Mesothelial cell of epicardium (in vitro differentiated cells): ENCODE data around the gene TMEM53. TPM values are rescaled to one million over a fixed set of nuclear protein-coding genes. Genes with fewer than 3 reads are reported as not detected.

Source experiments
- DNase-seq, 2 experiments: peaks; one replicate each; pipeline ENCODE4 v3.0.0; 2021; ENCODE audit warnings: low spot score in 2 of 2; ENCODE audit not compliant: unreplicated experiment in 2 of 2
- H3K27ac Mint-ChIP-seq: 2 replicates; pipeline ENCODE4 v1.8.0; 2021; ENCODE audit warnings: mixed read lengths
- H3K27me3 Mint-ChIP-seq: 2 replicates; pipeline ENCODE4 v1.8.0; 2021; ENCODE audit warnings: low read depth, mixed read lengths
- H3K36me3 Mint-ChIP-seq: 2 replicates; pipeline ENCODE4 v1.8.0; 2021; ENCODE audit warnings: mixed read lengths
- H3K4me1 Mint-ChIP-seq: 2 replicates; pipeline ENCODE4 v1.8.0; 2021; ENCODE audit warnings: mixed read lengths
- H3K4me3 Mint-ChIP-seq: 2 replicates; pipeline ENCODE4 v1.8.0; 2021; ENCODE audit warnings: mild to moderate bottlenecking, moderate library complexity, mixed read lengths
- H3K9me3 Mint-ChIP-seq: 2 replicates; pipeline ENCODE4 v1.8.0; 2021; ENCODE audit warnings: mixed read lengths
- total RNA-seq: library from RNA; stranded (reverse); gene quantifications from 3 replicates; pipeline ENCODE4 v1.2.1, GENCODE V29; 2021
- TF ChIP-seq, protein P1 (sequence below): fragments of 200-600 bp; sonication (generic); IDR thresholded peaks from one replicate; pipeline ENCODE4 v1.5.0; 2021; ENCODE audit warnings: antibody characterized with exemption; ENCODE audit not compliant: unreplicated experiment

TMEM53 gene
- total RNA-seq, 1 donor from 2014 or later: 8.9 TPM

- Mint-ChIP-seq H3K4me1 (peaks cover 24% of the 10 kb centered on the region), H3K27ac (no peak overlapping the region), H3K4me3 (no peak overlapping the region), H3K9me3 (no peaks in the 10 kb centered on the region), H3K36me3 (peaks cover 14% of the 10 kb centered on the region), H3K27me3 (no peaks in the 10 kb centered on the region)
- DNase-seq: no peak
- TF ChIP-seq, protein P1, sequence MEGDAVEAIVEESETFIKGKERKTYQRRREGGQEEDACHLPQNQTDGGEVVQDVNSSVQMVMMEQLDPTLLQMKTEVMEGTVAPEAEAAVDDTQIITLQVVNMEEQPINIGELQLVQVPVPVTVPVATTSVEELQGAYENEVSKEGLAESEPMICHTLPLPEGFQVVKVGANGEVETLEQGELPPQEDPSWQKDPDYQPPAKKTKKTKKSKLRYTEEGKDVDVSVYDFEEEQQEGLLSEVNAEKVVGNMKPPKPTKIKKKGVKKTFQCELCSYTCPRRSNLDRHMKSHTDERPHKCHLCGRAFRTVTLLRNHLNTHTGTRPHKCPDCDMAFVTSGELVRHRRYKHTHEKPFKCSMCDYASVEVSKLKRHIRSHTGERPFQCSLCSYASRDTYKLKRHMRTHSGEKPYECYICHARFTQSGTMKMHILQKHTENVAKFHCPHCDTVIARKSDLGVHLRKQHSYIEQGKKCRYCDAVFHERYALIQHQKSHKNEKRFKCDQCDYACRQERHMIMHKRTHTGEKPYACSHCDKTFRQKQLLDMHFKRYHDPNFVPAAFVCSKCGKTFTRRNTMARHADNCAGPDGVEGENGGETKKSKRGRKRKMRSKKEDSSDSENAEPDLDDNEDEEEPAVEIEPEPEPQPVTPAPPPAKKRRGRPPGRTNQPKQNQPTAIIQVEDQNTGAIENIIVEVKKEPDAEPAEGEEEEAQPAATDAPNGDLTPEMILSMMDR: peak; percentile 69
Measured at GRCh38 chr1:44677201-44677766, 3.0 kb upstream of the TMEM53 start.

GRCh38 chr1:44676484-44677200, 2.4 kb upstream of the TMEM53 start:
- DNase-seq: no peak
- Mint-ChIP-seq H3K27me3 (no peaks in the 10 kb centered on the region), H3K4me1 (peaks cover 27% of the 10 kb centered on the region), H3K36me3 (peaks cover 10% of the 10 kb centered on the region), H3K9me3 (no peaks in the 10 kb centered on the region), H3K4me3 (no peak overlapping the region), H3K27ac (no peak overlapping the region)
- TF ChIP-seq, protein P1: no peak

DNA sequence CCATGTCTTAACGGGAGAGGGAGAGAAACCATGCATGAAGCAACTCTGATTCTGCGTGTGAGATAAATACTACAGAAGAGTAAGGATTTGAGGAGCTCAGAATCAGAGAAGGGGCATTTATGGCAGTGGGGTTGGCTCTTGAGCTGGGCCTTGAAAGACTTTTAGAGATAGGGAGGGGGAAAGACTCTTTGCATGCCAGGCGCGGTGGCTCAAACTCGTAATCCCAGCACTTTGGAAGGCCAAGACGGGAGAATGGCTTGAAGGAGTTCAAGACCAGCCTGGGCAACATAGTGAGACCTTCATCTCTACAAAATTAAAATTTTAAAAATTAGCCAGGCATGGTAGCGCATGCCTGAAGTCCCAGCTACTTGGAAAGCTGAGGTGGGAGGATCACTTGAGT, 905 bp upstream of the TMEM53 start:
- DNase-seq: no peak
- H3K27ac Mint-ChIP-seq: peak overlapping the region; percentile 93
- TF ChIP-seq, protein P1: no peak
- no peaks in the 10 kb centered on the region for H3K9me3 Mint-ChIP-seq
- H3K36me3 Mint-ChIP-seq: peaks cover 8% of the 10 kb centered on the region
- peak overlapping the region; percentile 86 for H3K4me3 Mint-ChIP-seq
- H3K27me3 Mint-ChIP-seq: no peaks in the 10 kb centered on the region
- H3K4me1 Mint-ChIP-seq: peaks cover 27% of the 10 kb centered on the region

DNA sequence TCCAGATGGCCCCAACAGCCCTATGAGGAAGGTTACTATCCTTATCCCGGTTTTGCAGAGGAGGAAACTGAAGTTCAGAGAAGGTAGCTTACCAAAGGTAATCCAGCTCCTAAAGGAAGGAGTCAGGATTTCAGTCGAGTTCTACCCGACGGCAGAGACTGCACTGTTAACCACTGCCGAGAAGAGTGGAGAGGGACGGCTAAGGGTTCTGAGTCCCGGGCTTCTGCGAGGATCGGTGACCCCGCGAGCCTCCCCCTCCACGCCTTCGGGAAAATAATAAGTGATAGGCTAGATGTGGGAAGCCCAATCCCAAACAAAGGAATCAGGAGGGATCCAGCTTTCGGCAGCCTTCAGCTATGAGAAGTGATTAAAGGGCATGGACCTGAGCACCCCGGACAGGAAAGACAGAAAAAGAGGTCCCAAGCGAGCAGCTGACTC, 587 bp downstream of the TMEM53 start:
- H3K27me3 Mint-ChIP-seq: no peaks in the 10 kb centered on the region
- TF ChIP-seq, protein P1: no peak
- peaks cover 27% of the 10 kb centered on the region for H3K4me1 Mint-ChIP-seq

DNA sequence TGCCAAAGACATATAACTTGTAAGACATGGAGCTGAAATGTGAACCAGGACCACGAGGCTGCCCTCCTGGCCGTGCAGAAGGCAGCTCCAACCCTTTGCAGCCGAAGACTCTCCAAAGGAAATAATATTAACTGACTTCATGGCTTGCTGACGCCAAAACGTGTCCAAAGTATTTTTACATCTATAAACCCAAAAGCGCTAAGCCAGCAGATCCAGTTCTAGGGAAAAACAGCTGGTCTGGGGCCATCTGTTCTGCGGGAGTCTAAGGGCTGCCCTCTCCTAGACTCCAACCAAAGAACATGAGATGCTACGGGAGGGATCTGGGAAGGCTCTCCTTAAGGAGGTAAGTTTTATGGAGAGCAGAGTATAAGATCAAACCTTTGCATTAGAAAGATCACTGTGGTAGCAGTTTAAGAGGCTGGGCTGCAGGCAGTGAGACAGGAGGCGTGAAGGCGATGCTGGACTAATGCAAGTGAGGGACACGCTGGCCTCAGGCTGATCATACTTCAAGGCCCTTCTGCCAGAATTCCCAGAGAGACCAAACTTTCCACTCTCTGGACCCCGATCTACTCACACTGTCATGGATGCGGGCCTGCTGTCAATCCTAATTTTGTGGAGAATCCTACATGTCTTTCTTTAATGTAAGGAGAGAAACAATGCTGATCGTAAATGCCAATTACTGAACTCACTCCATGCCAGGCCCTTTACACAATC, 1.2 kb downstream of the TMEM53 start:
- Mint-ChIP-seq H3K9me3 (no peaks in the 10 kb centered on the region), H3K4me3 (peak overlapping the region; percentile 86), H3K27me3 (no peaks in the 10 kb centered on the region), H3K27ac (peak overlapping the region; percentile 93), H3K36me3 (peaks cover 3% of the 10 kb centered on the region), H3K4me1 (peaks cover 27% of the 10 kb centered on the region)
- DNase-seq: no peak
- TF ChIP-seq, protein P1: no peak

More for the DNA sequence above, 587 bp downstream of the TMEM53 start:
- Mint-ChIP-seq H3K4me3 (peak overlapping the region; percentile 86), H3K9me3 (no peaks in the 10 kb centered on the region), H3K36me3 (peaks cover 3% of the 10 kb centered on the region), H3K27ac (peak overlapping the region; percentile 93)
- no peak for DNase-seq
